Measurements from ENCODE around the gene NBPF20.
"Not testable (repeated sequence)": the region's sequence is repeated elsewhere in the genome, so short reads cannot be mapped to it uniquely, and the experiment has no call there.

NBPF20 gene

GRCh38 chr1:145431363-145432256, 6.2 kb upstream of the NBPF20 start:
- not testable (repeated sequence) for FAIRE-seq; DNase-seq (ENCODE audit: insufficient read length, low spot score)

- not testable (repeated sequence) for FAIRE-seq; DNase-seq (ENCODE audit: insufficient read length, low spot score)
Measured at GRCh38 chr1:145430830-145431229, 5.4 kb upstream of the NBPF20 start.

- not testable (repeated sequence) for FAIRE-seq; DNase-seq (ENCODE audit: insufficient read length, low spot score)
Measured at GRCh38 chr1:145429329-145429728, 3.9 kb upstream of the NBPF20 start.

GRCh38 chr1:145424612-145425435, 579 bp downstream of the NBPF20 start:
- not testable (repeated sequence) for FAIRE-seq; DNase-seq (ENCODE audit: insufficient read length, low spot score)

- not testable (repeated sequence) for FAIRE-seq
Measured at GRCh38 chr1:145415149-145415548, 10.3 kb downstream of the NBPF20 start.

GRCh38 chr1:145407266-145407665, 18.1 kb downstream of the NBPF20 start:
- DNase-seq (ENCODE audit: insufficient read length, low spot score); FAIRE-seq: not testable (repeated sequence)

More at GRCh38 chr1:145415149-145415548, 10.3 kb downstream of the NBPF20 start:
- DNase-seq (ENCODE audit: insufficient read length, low spot score), result not testable (repeated sequence)

GRCh38 chr1:145404949-145405348, 20.5 kb downstream of the NBPF20 start:
- not testable (repeated sequence) for DNase-seq (ENCODE audit: insufficient read length, low spot score); FAIRE-seq

- DNase-seq (ENCODE audit: insufficient read length, low spot score); FAIRE-seq: not testable (repeated sequence)
Measured at GRCh38 chr1:145400701-145401100, 24.7 kb downstream of the NBPF20 start.

Measured in GM12891 (cell line).